Measurements from ENCODE around the gene FAM168A. TPM values are rescaled to one million over a fixed set of nuclear protein-coding genes. Genes with fewer than 3 reads are reported as not detected.

Gene FAM168A
- total and polyA plus RNA-seq, 9 of the 15 experiments (the other 6 are each of a cell fraction or from before 2014, with no cell fraction given), result 0.44 to 7.2 (median 2.9) TPM

GRCh38 chr11:73539506-73540084, 58.3 kb downstream of the FAM168A start:
- Histone ChIP-seq H3K36me3 (ENCODE audit: control insufficient read depth, insufficient read depth, low read length) (no peaks in the 10 kb centered on the region), H3K79me2 (ENCODE audit: control insufficient read depth, insufficient read depth, low read length) (no peaks in the 10 kb centered on the region), H3K9me3 (replicated peaks; ENCODE audit: control insufficient read depth, insufficient read depth, low read depth, low read length) (no peaks in the 10 kb centered on the region), H3K9ac (ENCODE audit: insufficient read depth in 1 of 2, low read depth in 2 of 2, low read length in 2 of 2) (no peak overlapping the region), H2AFZ (ENCODE audit: low read depth, low read length) (no peak overlapping the region), H3K4me3 (no peak overlapping the region), H4K20me1 (replicated peaks; ENCODE audit: control insufficient read depth, insufficient read depth, low read length) (no peaks in the 10 kb centered on the region), H3K4me2 (ENCODE audit: insufficient read depth, low read length) (no peak overlapping the region), H3K9me1 (ENCODE audit: control insufficient read depth, insufficient read depth, low read length) (no peaks in the 10 kb centered on the region), H3K4me1 (replicated peaks in 1 of 2; ENCODE audit: control insufficient read depth in 2 of 2, insufficient read depth in 2 of 2, low read length in 2 of 2) (no peaks in the 10 kb centered on the region; a peak in 1 of 5 replicates), H3K27me3 (ENCODE audit: control insufficient read depth in 2 of 2, insufficient read depth in 2 of 2, low read length in 2 of 2) (no peaks in the 10 kb centered on the region; a peak in 1 of 5 replicates), H3K27ac (ENCODE audit: extremely low read depth, low read depth, low read length) (no peak overlapping the region)
- DNase-seq (ENCODE audit: extremely low read depth in 1 of 4, low spot score in 3 of 4), result no peak
- ChIA-PET CTCF (ENCODE audit: low intra/inter-chr PET ratio) (no interaction called here), POLR2A (no interaction called here)
- intact Hi-C loops (cut with micrococcal nuclease) (no loop called here), in situ Hi-C loops (cut with MboI) (no loop called here)
- BruUV-seq (replicated peaks), result no TSS peak
- FAIRE-seq, result no peak
- 21% methylated on average over 5 of the region's 5 CpGs for WGBS (ENCODE audit: insufficient coverage, low coverage, missing lambda C conversion rate)
- ATAC-seq, result no peak
- TF ChIP-seq, protein P1, sequence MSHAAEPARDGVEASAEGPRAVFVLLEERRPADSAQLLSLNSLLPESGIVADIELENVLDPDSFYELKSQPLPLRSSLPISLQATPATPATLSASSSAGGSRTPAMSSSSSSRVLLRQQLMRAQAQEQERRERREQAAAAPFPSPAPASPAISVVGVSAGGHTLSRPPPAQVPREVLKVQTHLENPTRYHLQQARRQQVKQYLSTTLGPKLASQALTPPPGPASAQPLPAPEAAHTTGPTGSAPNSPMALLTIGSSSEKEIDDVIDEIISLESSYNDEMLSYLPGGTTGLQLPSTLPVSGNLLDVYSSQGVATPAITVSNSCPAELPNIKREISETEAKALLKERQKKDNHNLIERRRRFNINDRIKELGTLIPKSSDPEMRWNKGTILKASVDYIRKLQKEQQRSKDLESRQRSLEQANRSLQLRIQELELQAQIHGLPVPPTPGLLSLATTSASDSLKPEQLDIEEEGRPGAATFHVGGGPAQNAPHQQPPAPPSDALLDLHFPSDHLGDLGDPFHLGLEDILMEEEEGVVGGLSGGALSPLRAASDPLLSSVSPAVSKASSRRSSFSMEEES (CRISPR knock-in tag; IDR thresholded peaks at IDR 0.05), result no peak
- TF ChIP-seq MAFG (tag; conservative IDR thresholded peaks at IDR 0.05), result no peak
- TF ChIP-seq, protein P2, sequence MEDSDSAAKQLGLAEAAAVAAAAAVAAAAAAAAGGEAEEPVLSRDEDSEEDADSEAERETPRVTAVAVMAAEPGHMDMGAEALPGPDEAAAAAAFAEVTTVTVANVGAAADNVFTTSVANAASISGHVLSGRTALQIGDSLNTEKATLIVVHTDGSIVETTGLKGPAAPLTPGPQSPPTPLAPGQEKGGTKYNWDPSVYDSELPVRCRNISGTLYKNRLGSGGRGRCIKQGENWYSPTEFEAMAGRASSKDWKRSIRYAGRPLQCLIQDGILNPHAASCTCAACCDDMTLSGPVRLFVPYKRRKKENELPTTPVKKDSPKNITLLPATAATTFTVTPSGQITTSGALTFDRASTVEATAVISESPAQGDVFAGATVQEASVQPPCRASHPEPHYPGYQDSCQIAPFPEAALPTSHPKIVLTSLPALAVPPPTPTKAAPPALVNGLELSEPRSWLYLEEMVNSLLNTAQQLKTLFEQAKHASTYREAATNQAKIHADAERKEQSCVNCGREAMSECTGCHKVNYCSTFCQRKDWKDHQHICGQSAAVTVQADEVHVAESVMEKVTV (CRISPR knock-in tag; IDR thresholded peaks at IDR 0.05), result no peak
- no peak for TF ChIP-seq ZBTB17 (CRISPR knock-in tag; IDR thresholded peaks at IDR 0.05)
- TF ChIP-seq, protein P3, sequence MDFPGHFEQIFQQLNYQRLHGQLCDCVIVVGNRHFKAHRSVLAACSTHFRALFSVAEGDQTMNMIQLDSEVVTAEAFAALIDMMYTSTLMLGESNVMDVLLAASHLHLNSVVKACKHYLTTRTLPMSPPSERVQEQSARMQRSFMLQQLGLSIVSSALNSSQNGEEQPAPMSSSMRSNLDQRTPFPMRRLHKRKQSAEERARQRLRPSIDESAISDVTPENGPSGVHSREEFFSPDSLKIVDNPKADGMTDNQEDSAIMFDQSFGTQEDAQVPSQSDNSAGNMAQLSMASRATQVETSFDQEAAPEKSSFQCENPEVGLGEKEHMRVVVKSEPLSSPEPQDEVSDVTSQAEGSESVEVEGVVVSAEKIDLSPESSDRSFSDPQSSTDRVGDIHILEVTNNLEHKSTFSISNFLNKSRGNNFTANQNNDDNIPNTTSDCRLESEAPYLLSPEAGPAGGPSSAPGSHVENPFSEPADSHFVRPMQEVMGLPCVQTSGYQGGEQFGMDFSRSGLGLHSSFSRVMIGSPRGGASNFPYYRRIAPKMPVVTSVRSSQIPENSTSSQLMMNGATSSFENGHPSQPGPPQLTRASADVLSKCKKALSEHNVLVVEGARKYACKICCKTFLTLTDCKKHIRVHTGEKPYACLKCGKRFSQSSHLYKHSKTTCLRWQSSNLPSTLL (IDR thresholded peaks at IDR 0.05), result no peak
- TF ChIP-seq NFIX (CRISPR knock-in tag; IDR thresholded peaks at IDR 0.05; ENCODE audit: low read depth), result no peak
- TF ChIP-seq, protein P4, sequence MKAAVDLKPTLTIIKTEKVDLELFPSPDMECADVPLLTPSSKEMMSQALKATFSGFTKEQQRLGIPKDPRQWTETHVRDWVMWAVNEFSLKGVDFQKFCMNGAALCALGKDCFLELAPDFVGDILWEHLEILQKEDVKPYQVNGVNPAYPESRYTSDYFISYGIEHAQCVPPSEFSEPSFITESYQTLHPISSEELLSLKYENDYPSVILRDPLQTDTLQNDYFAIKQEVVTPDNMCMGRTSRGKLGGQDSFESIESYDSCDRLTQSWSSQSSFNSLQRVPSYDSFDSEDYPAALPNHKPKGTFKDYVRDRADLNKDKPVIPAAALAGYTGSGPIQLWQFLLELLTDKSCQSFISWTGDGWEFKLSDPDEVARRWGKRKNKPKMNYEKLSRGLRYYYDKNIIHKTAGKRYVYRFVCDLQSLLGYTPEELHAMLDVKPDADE (conservative IDR thresholded peaks at IDR 0.05; ENCODE audit: control insufficient read depth, low read depth, low read length), result no peak
- TF ChIP-seq, protein P5, sequence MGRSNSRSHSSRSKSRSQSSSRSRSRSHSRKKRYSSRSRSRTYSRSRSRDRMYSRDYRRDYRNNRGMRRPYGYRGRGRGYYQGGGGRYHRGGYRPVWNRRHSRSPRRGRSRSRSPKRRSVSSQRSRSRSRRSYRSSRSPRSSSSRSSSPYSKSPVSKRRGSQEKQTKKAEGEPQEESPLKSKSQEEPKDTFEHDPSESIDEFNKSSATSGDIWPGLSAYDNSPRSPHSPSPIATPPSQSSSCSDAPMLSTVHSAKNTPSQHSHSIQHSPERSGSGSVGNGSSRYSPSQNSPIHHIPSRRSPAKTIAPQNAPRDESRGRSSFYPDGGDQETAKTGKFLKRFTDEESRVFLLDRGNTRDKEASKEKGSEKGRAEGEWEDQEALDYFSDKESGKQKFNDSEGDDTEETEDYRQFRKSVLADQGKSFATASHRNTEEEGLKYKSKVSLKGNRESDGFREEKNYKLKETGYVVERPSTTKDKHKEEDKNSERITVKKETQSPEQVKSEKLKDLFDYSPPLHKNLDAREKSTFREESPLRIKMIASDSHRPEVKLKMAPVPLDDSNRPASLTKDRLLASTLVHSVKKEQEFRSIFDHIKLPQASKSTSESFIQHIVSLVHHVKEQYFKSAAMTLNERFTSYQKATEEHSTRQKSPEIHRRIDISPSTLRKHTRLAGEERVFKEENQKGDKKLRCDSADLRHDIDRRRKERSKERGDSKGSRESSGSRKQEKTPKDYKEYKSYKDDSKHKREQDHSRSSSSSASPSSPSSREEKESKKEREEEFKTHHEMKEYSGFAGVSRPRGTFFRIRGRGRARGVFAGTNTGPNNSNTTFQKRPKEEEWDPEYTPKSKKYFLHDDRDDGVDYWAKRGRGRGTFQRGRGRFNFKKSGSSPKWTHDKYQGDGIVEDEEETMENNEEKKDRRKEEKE (IDR thresholded peaks at IDR 0.05; ENCODE audit: borderline replicate concordance in 1 of 2, control insufficient read depth in 1 of 2, low read depth in 2 of 2, low read length in 1 of 2), result no peak
- TF ChIP-seq EZH2 (IDR thresholded peaks at IDR 0.05; ENCODE audit: borderline replicate concordance, low read depth, low read length), result no peak
